ENCODE results near the gene KIAA0232. TPM values are rescaled to one million over a fixed set of nuclear protein-coding genes. Genes with fewer than 3 reads are reported as not detected.

KIAA0232 gene
- total and polyA plus RNA-seq, 10 of the 15 experiments (the other 5 are each of a cell fraction or from before 2014, with no cell fraction given): 2.8 to 15.1 (median 10.8) TPM

DNA sequence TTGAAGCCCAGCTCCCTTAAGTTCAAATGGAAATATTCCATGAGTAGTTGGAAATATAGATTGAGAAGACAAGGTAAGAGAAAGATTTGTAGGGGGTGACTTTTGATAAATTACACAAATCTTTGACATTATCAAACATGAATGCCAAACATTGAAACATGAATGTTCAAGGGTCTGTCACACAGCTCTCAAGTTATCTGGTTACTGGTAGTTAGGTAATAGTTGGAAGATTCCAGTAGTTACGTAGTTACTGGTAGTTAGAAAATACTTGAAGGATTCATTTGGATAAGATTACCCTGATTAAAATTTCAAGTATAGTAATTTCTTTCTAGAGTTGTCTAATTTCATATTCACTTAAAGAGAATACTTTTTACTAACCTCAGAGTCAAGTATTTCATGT is 20.7 kb downstream of the KIAA0232 start:
- H3K9ac ChIP-seq (ENCODE audit: control insufficient read depth, insufficient read depth, low read length): no peak overlapping the region
- intact Hi-C loops (cut with micrococcal nuclease; ENCODE audit: unreplicated experiment): no loop called here
- H2AFZ ChIP-seq (ENCODE audit: control insufficient read depth, low read depth, low read length): no peak overlapping the region
- no peak for TF ChIP-seq ZNF217 (IDR thresholded peaks at IDR 0.05)
- no peak for TF ChIP-seq HDGF (IDR thresholded peaks at IDR 0.05)
- TF ChIP-seq RCOR1 (conservative IDR thresholded peaks at IDR 0.05; ENCODE audit: low read depth, low read length): no peak
- TF ChIP-seq ASH2L (IDR thresholded peaks at IDR 0.05; ENCODE audit: borderline replicate concordance, low read depth): no peak
- TF ChIP-seq POU2F2 (IDR thresholded peaks at IDR 0.05; ENCODE audit: borderline replicate concordance, low read depth, low read length): no peak
- no peak for DNase-seq (ENCODE audit: low read depth, low spot score)
- no peak for ATAC-seq
- H3K4me2 ChIP-seq (ENCODE audit: control insufficient read depth, insufficient read depth): no peak overlapping the region
- H3K36me3 ChIP-seq (ENCODE audit: control insufficient read depth in 2 of 2, insufficient read depth in 2 of 2, low read length in 1 of 2): no peaks in the 10 kb centered on the region
- ChIA-PET CTCF (interaction anchor here (0.8 to 1.3 kb wide), 2 partner anchors 19 to 85 kb away, joined by 3 to 4 read pairs; no protein-coding TSS in a partner anchor), RAD21 (ENCODE audit: unreplicated experiment) (no interaction called here), POLR2A (interaction anchor here (1.6 kb wide), 1 partner anchor 27 kb away, joined by 9 read pairs; no protein-coding TSS in a partner anchor), SMC1A (ENCODE audit: uncharacterized antibody, unreplicated experiment) (interaction anchor here (0.7 to 1.7 kb wide), 3 partner anchors 18 to 53 kb away, joined by 3 read pairs; no protein-coding TSS in a partner anchor)
- H4K20me1 ChIP-seq (ENCODE audit: control insufficient read depth, insufficient read depth): no peaks in the 10 kb centered on the region
- in situ Hi-C loops (cut with MboI): no loop called here
- peaks cover 9% of the 10 kb centered on the region for H3K79me2 ChIP-seq (ENCODE audit: control insufficient read depth, insufficient read depth, low read length)
- no peak overlapping the region for H3K4me3 ChIP-seq
- no peaks in the 10 kb centered on the region for H3K9me3 ChIP-seq (replicated peaks; ENCODE audit: control insufficient read depth, insufficient read depth, low read length)
- 100% methylated on average over 1 of the region's 1 CpG for WGBS (ENCODE audit: insufficient coverage, insufficient replicate concordance, low lambda C conversion rate, missing lambda C conversion rate)
- no TSS peak for BruUV-seq (replicated peaks)
- no peak for FAIRE-seq
- H3K4me1 ChIP-seq (ENCODE audit: control insufficient read depth, insufficient read depth, low read length): no peaks in the 10 kb centered on the region
- no peak overlapping the region for H3K27ac ChIP-seq (ENCODE audit: control insufficient read depth, insufficient read depth)
- H3K27me3 ChIP-seq (replicated peaks in 1 of 2; ENCODE audit: control insufficient read depth in 2 of 2, insufficient read depth in 2 of 2, low read length in 1 of 2): no peaks in the 10 kb centered on the region

DNA sequence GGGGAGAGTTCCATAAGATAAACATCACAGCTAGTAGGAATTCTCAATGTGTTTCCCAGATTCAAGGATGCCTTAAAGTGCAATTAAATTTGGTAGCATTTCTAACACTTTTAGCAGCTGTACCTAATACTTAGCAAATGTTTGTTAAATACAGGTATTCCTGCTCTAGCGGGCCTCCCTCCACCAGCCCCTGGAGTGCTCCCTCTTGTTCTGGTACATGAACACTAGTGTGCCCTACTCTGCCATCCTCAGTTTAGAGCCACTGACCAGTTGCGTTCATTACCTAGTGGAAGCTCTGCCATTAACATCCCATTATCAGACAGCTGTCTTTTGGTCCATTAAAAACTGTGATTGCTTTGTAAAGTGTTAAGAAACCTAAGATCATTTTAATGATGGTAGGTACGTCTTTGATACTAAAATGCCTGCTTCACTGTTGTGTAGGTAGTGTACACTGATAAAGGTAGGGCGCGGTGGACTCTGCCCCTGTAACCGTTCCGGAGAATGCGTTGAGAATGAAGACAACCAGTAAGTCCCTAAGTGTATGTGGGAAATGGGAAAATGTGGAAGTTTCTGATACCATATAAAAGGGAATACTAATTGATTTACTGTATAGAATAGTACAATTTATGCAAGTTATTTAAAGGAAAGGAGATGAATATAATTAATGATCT is 21.7 kb downstream of the KIAA0232 start:
- H3K9ac ChIP-seq (ENCODE audit: control insufficient read depth, insufficient read depth, low read length): no peak overlapping the region
- no peak for FAIRE-seq
- BruUV-seq (replicated peaks): no TSS peak
- in situ Hi-C loops (cut with MboI) (no loop called here), intact Hi-C loops (cut with micrococcal nuclease; ENCODE audit: unreplicated experiment) (no loop called here)
- H3K27me3 ChIP-seq (replicated peaks in 1 of 2; ENCODE audit: control insufficient read depth in 2 of 2, insufficient read depth in 2 of 2, low read length in 1 of 2): no peaks in the 10 kb centered on the region
- WGBS (ENCODE audit: insufficient coverage, insufficient replicate concordance, low lambda C conversion rate, missing lambda C conversion rate): 95% methylated on average over 8 of the region's 8 CpGs
- no peak overlapping the region for H3K27ac ChIP-seq (ENCODE audit: control insufficient read depth, insufficient read depth)
- H3K36me3 ChIP-seq (ENCODE audit: control insufficient read depth in 2 of 2, insufficient read depth in 2 of 2, low read length in 1 of 2): no peaks in the 10 kb centered on the region; a peak in 1 of 4 replicates
- CTCF ChIA-PET: no interaction called here
- no peak for ATAC-seq
- H2AFZ ChIP-seq (ENCODE audit: control insufficient read depth, low read depth, low read length): no peak overlapping the region
- peaks cover 9% of the 10 kb centered on the region for H3K79me2 ChIP-seq (ENCODE audit: control insufficient read depth, insufficient read depth, low read length)
- SMC1A ChIA-PET (ENCODE audit: uncharacterized antibody, unreplicated experiment): interaction anchor here (0.7 to 1.7 kb wide), 3 partner anchors 17 to 52 kb away, joined by 3 read pairs; no protein-coding TSS in a partner anchor
- RAD21 ChIA-PET (ENCODE audit: unreplicated experiment): no interaction called here
- no peak for DNase-seq (ENCODE audit: low read depth, low spot score)
- no peaks in the 10 kb centered on the region for H3K9me3 ChIP-seq (replicated peaks; ENCODE audit: control insufficient read depth, insufficient read depth, low read length)
- H4K20me1 ChIP-seq (ENCODE audit: control insufficient read depth, insufficient read depth): no peaks in the 10 kb centered on the region
- no peak overlapping the region for H3K4me3 ChIP-seq
- H3K4me2 ChIP-seq (ENCODE audit: control insufficient read depth, insufficient read depth): no peak overlapping the region
- no peaks in the 10 kb centered on the region for H3K4me1 ChIP-seq (ENCODE audit: control insufficient read depth, insufficient read depth, low read length)
- POLR2A ChIA-PET: interaction anchor here (1.6 kb wide), 1 partner anchor 26 kb away, joined by 9 read pairs; no protein-coding TSS in a partner anchor
- no peak for TF ChIP-seq SREBF1 (IDR thresholded peaks at IDR 0.05; ENCODE audit: low read length)
- TF ChIP-seq RB1 (IDR thresholded peaks at IDR 0.05; ENCODE audit: borderline replicate concordance): no peak
- TF ChIP-seq IKZF1 (conservative IDR thresholded peaks at IDR 0.05): no peak
- no peak for TF ChIP-seq YBX1 (IDR thresholded peaks at IDR 0.05)
- TF ChIP-seq, protein P1, sequence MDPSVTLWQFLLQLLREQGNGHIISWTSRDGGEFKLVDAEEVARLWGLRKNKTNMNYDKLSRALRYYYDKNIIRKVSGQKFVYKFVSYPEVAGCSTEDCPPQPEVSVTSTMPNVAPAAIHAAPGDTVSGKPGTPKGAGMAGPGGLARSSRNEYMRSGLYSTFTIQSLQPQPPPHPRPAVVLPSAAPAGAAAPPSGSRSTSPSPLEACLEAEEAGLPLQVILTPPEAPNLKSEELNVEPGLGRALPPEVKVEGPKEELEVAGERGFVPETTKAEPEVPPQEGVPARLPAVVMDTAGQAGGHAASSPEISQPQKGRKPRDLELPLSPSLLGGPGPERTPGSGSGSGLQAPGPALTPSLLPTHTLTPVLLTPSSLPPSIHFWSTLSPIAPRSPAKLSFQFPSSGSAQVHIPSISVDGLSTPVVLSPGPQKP (IDR thresholded peaks at IDR 0.05; ENCODE audit: low read depth, low read length): no peak
- TF ChIP-seq RBBP5 (conservative IDR thresholded peaks at IDR 0.05): no peak
- TF ChIP-seq, protein P2, sequence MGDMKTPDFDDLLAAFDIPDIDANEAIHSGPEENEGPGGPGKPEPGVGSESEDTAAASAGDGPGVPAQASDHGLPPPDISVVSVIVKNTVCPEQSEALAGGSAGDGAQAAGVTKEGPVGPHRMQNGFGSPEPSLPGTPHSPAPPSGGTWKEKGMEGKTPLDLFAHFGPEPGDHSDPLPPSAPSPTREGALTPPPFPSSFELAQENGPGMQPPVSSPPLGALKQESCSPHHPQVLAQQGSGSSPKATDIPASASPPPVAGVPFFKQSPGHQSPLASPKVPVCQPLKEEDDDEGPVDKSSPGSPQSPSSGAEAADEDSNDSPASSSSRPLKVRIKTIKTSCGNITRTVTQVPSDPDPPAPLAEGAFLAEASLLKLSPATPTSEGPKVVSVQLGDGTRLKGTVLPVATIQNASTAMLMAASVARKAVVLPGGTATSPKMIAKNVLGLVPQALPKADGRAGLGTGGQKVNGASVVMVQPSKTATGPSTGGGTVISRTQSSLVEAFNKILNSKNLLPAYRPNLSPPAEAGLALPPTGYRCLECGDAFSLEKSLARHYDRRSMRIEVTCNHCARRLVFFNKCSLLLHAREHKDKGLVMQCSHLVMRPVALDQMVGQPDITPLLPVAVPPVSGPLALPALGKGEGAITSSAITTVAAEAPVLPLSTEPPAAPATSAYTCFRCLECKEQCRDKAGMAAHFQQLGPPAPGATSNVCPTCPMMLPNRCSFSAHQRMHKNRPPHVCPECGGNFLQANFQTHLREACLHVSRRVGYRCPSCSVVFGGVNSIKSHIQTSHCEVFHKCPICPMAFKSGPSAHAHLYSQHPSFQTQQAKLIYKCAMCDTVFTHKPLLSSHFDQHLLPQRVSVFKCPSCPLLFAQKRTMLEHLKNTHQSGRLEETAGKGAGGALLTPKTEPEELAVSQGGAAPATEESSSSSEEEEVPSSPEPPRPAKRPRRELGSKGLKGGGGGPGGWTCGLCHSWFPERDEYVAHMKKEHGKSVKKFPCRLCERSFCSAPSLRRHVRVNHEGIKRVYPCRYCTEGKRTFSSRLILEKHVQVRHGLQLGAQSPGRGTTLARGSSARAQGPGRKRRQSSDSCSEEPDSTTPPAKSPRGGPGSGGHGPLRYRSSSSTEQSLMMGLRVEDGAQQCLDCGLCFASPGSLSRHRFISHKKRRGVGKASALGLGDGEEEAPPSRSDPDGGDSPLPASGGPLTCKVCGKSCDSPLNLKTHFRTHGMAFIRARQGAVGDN (IDR thresholded peaks at IDR 0.05): no peak
- no peak for TF ChIP-seq HDAC6 (IDR thresholded peaks at IDR 0.05; ENCODE audit: unreplicated experiment)
- no peak for TF ChIP-seq NR2C1 (IDR thresholded peaks at IDR 0.05)

Measured in GM12878 (cell line).